ENCODE measurements around the gene KCNJ15.

DNA sequence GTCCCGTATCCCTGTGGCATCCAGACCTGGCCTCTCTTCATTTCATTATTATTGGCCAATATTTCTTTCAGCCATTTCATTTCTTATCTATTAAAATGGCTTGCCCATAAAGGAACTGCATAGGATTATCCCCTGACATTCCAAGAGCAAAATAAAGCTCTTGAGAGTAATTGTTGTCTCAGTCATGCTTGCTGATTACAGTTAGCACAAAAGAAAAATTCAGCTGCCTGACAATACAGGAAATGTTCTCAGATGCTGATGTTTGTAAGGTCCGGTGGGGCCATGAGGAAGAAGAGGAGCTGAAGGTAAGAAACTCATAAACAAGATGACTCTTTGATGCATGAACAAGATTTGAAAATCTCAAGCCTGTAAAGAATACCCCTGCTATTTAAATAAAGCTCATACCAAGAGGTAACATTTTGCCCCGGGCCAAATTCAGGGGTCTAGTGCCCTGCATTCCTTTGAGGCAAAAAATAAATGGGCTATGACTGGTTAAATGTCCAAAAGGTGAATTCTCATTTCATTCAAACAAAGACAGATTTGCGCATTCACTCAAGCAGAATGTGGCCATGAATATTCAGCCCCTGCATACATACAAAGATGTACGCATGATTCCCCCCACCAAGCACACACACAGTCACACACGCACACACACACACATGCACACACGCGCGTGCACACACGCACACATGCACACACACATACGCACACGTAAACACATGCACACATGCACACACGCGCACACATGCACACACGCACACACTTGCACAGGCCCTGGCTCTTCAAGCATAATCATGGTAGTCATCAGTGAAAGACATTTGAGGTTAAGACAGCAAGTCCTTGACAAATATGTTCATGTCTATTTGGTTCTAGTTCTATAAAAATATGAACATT is 44.8 kb downstream of the KCNJ15 start:
- TF ChIP-seq, protein P1, sequence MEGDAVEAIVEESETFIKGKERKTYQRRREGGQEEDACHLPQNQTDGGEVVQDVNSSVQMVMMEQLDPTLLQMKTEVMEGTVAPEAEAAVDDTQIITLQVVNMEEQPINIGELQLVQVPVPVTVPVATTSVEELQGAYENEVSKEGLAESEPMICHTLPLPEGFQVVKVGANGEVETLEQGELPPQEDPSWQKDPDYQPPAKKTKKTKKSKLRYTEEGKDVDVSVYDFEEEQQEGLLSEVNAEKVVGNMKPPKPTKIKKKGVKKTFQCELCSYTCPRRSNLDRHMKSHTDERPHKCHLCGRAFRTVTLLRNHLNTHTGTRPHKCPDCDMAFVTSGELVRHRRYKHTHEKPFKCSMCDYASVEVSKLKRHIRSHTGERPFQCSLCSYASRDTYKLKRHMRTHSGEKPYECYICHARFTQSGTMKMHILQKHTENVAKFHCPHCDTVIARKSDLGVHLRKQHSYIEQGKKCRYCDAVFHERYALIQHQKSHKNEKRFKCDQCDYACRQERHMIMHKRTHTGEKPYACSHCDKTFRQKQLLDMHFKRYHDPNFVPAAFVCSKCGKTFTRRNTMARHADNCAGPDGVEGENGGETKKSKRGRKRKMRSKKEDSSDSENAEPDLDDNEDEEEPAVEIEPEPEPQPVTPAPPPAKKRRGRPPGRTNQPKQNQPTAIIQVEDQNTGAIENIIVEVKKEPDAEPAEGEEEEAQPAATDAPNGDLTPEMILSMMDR (IDR thresholded peaks at IDR 0.05) = no peak
- TF ChIP-seq POLR2A (IDR thresholded peaks at IDR 0.05) = no peak

All from Peyer's patch (tissue), 4 donors.